Endometrial microvascular endothelial cells (primary cell): ENCODE measurements around the gene FTMT. TPM values are rescaled to one million over a fixed set of nuclear protein-coding genes. Genes with fewer than 3 reads are reported as not detected.
"Not testable (repeated sequence)": the region's sequence is repeated elsewhere in the genome, so short reads cannot be mapped to it uniquely, and the experiment has no call there.

Experiments
- in situ Hi-C: cut with HindIII; loops from 2 replicates; pipeline ENCODE4 v1.10.0; 2017; ENCODE audit warnings: low sequenced_read_pairs, low pct_unique_long_range_greater_than_20kb; ENCODE audit errors: inconsistent ontology term
- total RNA-seq: library from RNA; depleted of rRNA; stranded (reverse); fragments of >200 nt; gene quantifications from one replicate; pipeline ENCODE4 v1.2.3, GENCODE V29; 2015; ENCODE audit errors: inconsistent ontology term

FTMT gene
- total RNA-seq: not detected

DNA sequence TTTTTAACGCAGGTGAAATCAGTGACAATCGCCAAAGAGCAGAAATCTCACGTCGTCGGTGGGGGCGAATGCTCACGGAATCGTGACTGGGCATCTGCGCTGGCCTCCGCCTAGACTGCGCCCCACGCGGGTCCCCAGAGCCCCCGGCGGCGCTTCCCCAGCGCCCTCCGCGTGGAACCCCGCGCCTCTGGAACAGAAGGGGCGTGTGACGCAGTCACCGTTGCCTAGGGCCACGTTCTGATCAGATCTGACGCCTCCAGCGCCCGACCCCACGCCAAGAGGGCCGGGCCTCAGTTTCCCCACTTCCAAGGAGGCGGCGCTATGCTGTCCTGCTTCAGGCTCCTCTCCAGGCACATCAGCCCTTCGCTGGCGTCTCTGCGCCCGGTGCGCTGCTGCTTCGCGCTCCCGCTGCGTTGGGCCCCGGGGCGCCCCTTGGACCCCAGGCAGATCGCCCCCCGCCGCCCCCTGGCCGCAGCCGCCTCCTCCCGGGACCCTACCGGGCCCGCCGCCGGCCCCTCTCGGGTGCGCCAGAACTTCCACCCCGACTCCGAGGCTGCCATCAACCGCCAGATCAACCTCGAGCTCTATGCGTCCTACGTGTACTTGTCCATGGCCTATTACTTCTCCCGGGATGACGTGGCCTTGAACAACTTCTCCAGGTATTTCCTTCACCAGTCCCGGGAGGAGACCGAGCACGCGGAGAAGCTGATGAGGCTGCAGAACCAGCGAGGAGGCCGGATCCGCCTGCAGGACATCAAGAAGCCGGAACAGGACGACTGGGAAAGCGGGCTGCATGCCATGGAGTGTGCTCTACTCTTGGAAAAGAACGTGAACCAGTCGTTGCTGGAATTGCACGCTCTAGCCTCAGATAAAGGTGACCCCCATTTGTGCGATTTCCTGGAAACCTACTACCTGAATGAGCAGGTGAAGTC lies at the start of gene FTMT:
TSS of gene FTMT (plus strand) at position 240 of the 932 bp plus-strand sequence. CDS start at position 322, 82 bp downstream.
- in situ Hi-C loops: no loop called here

- in situ Hi-C loops: not testable (repeated sequence)
These were observed 46.4 kb upstream of the FTMT start for GRCh38 chr5:121805251-121805650.

- in situ Hi-C loops: no loop called here
These were observed 45.8 kb upstream of the FTMT start for GRCh38 chr5:121805911-121806310.

GRCh38 chr5:121816164-121816563 lies 35.5 kb upstream of the FTMT start:
- in situ Hi-C loops: no loop called here

GRCh38 chr5:121819682-121820261 lies 31.9 kb upstream of the FTMT start:
- in situ Hi-C loops: no loop called here

- in situ Hi-C loops: no loop called here
These were observed 18.1 kb upstream of the FTMT start for GRCh38 chr5:121833617-121834016.

GRCh38 chr5:121834021-121834420 lies 17.7 kb upstream of the FTMT start:
- in situ Hi-C loops: no loop called here

GRCh38 chr5:121841892-121842291 lies 9.8 kb upstream of the FTMT start:
- in situ Hi-C loops: no loop called here

- in situ Hi-C loops: no loop called here
These were observed 1.4 kb upstream of the FTMT start for GRCh38 chr5:121850272-121850671.

- in situ Hi-C loops: no loop called here
These were observed 2.2 kb downstream of the FTMT start for GRCh38 chr5:121853850-121854249.

GRCh38 chr5:121862801-121863200 lies 11.1 kb downstream of the FTMT start:
- in situ Hi-C loops: no loop called here

- in situ Hi-C loops: no loop called here
These were observed 12.1 kb downstream of the FTMT start for GRCh38 chr5:121863753-121864285.

DNA sequence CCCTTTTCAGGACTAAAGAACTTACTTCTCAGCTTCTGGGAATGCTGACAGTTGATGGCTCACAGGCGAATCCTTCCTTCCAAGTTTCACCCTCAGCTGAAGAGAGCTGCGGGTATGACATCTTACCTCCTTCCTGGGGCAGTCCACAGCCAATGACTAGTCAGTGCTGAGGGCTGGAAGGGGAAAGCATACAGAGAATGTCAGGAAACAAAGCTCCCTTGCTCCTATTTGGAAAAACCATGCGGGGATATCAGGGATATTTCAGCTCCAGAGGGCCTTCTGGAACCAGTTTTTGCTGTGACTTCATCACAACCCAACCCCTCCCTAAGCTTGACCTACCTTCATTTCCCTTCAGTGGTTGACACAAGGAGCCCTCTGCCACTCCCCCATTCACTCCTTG lies 15.7 kb downstream of the FTMT start:
- in situ Hi-C loops: no loop called here

- in situ Hi-C loops: no loop called here
These were observed 18.8 kb downstream of the FTMT start for GRCh38 chr5:121870489-121870888.

DNA sequence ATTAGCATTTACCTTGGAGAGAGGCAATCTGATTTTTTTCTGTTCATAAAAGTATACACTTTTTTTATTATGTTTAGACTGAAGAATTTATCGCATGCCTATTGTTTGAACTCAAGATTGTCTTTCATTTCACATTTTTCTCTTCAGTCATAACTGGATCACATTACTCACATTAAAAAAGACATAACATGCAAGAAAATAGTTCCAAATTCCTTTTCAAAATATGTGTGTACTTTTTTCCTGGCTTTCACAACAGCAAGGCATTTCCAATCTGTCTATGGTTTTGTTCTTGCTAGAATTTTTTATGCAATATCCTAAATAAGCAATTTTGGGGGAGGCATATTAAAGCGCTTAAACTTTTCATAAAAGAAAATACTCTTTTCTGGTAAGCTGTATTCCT lies 21.2 kb downstream of the FTMT start:
- in situ Hi-C loops: no loop called here

DNA sequence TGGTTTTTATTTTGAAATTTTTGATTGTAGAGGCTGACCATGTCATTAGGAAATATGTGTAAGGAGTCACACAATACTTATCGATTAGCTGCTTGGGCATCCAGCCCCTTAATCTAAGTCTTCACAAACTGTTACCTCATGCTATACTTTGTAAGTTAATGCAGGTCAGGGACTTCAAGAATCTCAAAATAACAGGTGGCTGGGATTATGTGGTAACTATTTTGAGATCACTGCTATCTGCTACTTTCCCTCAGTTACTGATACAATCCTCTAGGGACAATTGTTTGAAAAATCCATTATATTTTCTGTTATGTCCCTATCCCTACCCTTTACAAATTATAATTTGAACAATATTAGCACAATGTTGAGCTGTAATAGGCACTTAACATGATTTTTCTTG lies 21.7 kb downstream of the FTMT start:
- in situ Hi-C loops: no loop called here

DNA sequence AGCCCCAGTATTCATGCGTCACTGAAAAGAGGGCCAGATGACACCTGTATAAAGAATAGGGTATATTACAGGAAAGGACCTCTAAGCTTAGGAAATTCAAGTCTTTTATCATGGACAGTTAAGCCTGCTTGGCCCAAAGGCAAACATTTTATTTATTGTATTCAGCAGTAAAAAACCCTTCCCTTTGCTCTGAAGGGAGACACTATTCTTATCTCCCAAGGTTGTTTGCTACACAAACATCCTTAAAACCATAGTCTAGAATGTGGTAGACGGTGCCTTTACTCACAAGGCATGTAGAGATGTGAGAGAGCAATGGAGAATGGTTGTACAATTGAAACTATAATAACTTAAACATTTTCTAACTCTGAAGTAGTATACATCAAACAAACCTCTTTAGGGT lies 33.9 kb downstream of the FTMT start:
- in situ Hi-C loops: no loop called here

GRCh38 chr5:121887727-121888126 lies 36.0 kb downstream of the FTMT start:
- in situ Hi-C loops: no loop called here

GRCh38 chr5:121890297-121890858 lies 38.7 kb downstream of the FTMT start:
- in situ Hi-C loops: no loop called here

DNA sequence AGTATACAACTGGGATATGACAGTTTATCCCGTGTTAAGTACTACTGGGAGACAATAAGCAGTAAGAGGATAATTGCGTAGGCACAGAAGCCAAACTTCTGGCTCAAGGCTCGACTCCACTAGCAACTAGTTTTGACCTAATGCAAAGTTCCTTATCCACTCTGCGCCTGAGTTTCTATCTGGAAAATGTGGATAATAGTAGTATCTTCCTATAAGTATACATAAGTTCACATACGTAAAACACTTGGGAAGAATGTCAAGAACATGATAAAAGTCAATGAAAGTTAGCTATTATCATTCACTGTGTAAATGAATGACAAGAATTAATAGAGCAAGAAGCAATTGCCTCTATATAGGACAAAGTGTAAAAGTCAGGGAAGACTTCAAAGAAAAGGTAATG lies 45.7 kb downstream of the FTMT start:
- in situ Hi-C loops: no loop called here
